Spinal cord (tissue), 10 donors: ENCODE data around the gene ANKS1B. TPM values are rescaled to one million over a fixed set of nuclear protein-coding genes. Genes with fewer than 3 reads are reported as not detected.
A peak's percentile ranks its signal among the peaks of the same experiment; 100 is the strongest.

Source experiments
- DNase-seq, 6 donors: peaks; one replicate each; pipeline versions ENCODE4 v3.0.0 to v3.0.0-alpha.2; 2013 to 2015; ENCODE audit warnings: low spot score in 6 of 6, low read depth in 4 of 6
- H3K27ac ChIP-seq: one replicate; pipeline ENCODE4 v1.5.1; 2013; ENCODE audit warnings: low read depth, low read length, control low read depth
- H3K27me3 ChIP-seq: one replicate; pipeline ENCODE4 v1.6.1; 2013; ENCODE audit warnings: low read length; ENCODE audit not compliant: control insufficient read depth, insufficient read depth
- H3K36me3 ChIP-seq: one replicate; pipeline ENCODE4 v1.6.1; 2013; ENCODE audit warnings: low read length; ENCODE audit not compliant: control insufficient read depth, insufficient read depth
- H3K4me1 ChIP-seq: one replicate; pipeline ENCODE4 v1.6.1; 2013; ENCODE audit warnings: low read length; ENCODE audit not compliant: control insufficient read depth, insufficient read depth
- H3K4me3 ChIP-seq: one replicate; pipeline ENCODE4 v1.5.1; 2013; ENCODE audit warnings: low read depth, low read length, control low read depth
- H3K9me3 ChIP-seq: one replicate; pipeline ENCODE4 v1.6.1; 2013; ENCODE audit warnings: low read length; ENCODE audit not compliant: control insufficient read depth, insufficient read depth
- WGBS: methylation state at CpG from one replicate; pipeline ENCODE4 v1.1.5; 2013; ENCODE audit warnings: missing lambda C conversion rate; ENCODE audit not compliant: insufficient coverage; 5-methylcytosine and 5-hydroxymethylcytosine counted together
- polyA plus RNA-seq, 2 donors: library from polyadenylated mRNA; unstranded; fragments of 120-200 nt; gene quantifications; one replicate each; pipeline ENCODE4 v1.2.1, GENCODE V29; 2013; ENCODE audit not compliant: insufficient read length in 2 of 2
- total RNA-seq, 2 donors: library from RNA; depleted of rRNA in 1 of 2; stranded (reverse); fragments of 120-200 nt in 1 of 2; fragments of >200 nt in 1 of 2; gene quantifications; one replicate each; pipeline versions ENCODE4 v1.2.3 to v1.2.4, GENCODE V29; 2013 to 2014
- donor health status: healthy.

Gene ANKS1B
- total and polyA plus RNA-seq, 4 donors: 89.5 to 131 (median 108) TPM

- DNase-seq: peak in 2 of 6 donors; percentile 64 to 78
- no peaks in the 10 kb centered on the region for H3K36me3 ChIP-seq
- H3K4me1 ChIP-seq: no peaks in the 10 kb centered on the region
- no peaks in the 10 kb centered on the region for H3K27me3 ChIP-seq
- no peaks in the 10 kb centered on the region for H3K9me3 ChIP-seq
- no peak overlapping the region for H3K27ac ChIP-seq
- WGBS: 38% methylated on average over 1 of the region's 3 CpGs
- no peak overlapping the region for H3K4me3 ChIP-seq
These were observed 862.2 kb downstream of the ANKS1B start for GRCh38 chr12:99122496-99122895.

GRCh38 chr12:99121546-99121945, 863.2 kb downstream of the ANKS1B start:
- WGBS: 27% methylated on average over 4 of the region's 4 CpGs
- no peak overlapping the region for H3K4me3 ChIP-seq
- no peaks in the 10 kb centered on the region for H3K9me3 ChIP-seq
- no peaks in the 10 kb centered on the region for H3K36me3 ChIP-seq
- DNase-seq: peak in 2 of 6 donors; percentile 47 to 68
- no peaks in the 10 kb centered on the region for H3K4me1 ChIP-seq
- no peak overlapping the region for H3K27ac ChIP-seq
- no peaks in the 10 kb centered on the region for H3K27me3 ChIP-seq

- Histone ChIP-seq H3K4me3 (no peak overlapping the region), H3K27me3 (no peaks in the 10 kb centered on the region), H3K9me3 (peaks cover 3% of the 10 kb centered on the region), H3K4me1 (no peaks in the 10 kb centered on the region), H3K36me3 (no peaks in the 10 kb centered on the region), H3K27ac (no peak overlapping the region)
- WGBS: 97% methylated on average over 6 of the region's 10 CpGs
- DNase-seq: no peak
These were observed 864.8 kb downstream of the ANKS1B start for GRCh38 chr12:99119943-99120342.

GRCh38 chr12:99119449-99119848, 865.3 kb downstream of the ANKS1B start:
- no peaks in the 10 kb centered on the region for H3K4me1 ChIP-seq
- H3K27ac ChIP-seq: no peak overlapping the region
- H3K4me3 ChIP-seq: no peak overlapping the region
- H3K9me3 ChIP-seq: peaks cover 3% of the 10 kb centered on the region
- DNase-seq: no peak
- H3K27me3 ChIP-seq: no peaks in the 10 kb centered on the region
- H3K36me3 ChIP-seq: no peaks in the 10 kb centered on the region

GRCh38 chr12:99111600-99111999, 873.1 kb downstream of the ANKS1B start:
- no peak overlapping the region for H3K4me3 ChIP-seq
- peaks cover 3% of the 10 kb centered on the region for H3K9me3 ChIP-seq
- H3K36me3 ChIP-seq: no peaks in the 10 kb centered on the region
- no CpG with 5 or more reads among the region's 5 CpGs for WGBS
- no peaks in the 10 kb centered on the region for H3K4me1 ChIP-seq
- no peaks in the 10 kb centered on the region for H3K27me3 ChIP-seq
- no peak overlapping the region for H3K27ac ChIP-seq
- peak in 5 of 6 donors; percentile 26 to 95 (median 42) for DNase-seq

GRCh38 chr12:99110868-99111267, 873.9 kb downstream of the ANKS1B start:
- H3K4me1 ChIP-seq: no peaks in the 10 kb centered on the region
- H3K27me3 ChIP-seq: no peaks in the 10 kb centered on the region
- DNase-seq: peak in 1 of 6 donors; percentile 67
- no peak overlapping the region for H3K4me3 ChIP-seq
- H3K9me3 ChIP-seq: peaks cover under 1% of the 10 kb centered on the region
- 32% methylated on average over 3 of the region's 3 CpGs for WGBS
- H3K36me3 ChIP-seq: no peaks in the 10 kb centered on the region
- no peak overlapping the region for H3K27ac ChIP-seq

- no CpG with 5 or more reads among the region's 2 CpGs for WGBS
- Histone ChIP-seq H3K4me3 (no peak overlapping the region), H3K4me1 (no peaks in the 10 kb centered on the region), H3K27ac (no peak overlapping the region), H3K36me3 (no peaks in the 10 kb centered on the region), H3K27me3 (no peaks in the 10 kb centered on the region), H3K9me3 (no peaks in the 10 kb centered on the region)
- DNase-seq: peak in 1 of 6 donors; percentile 81
These were observed 874.5 kb downstream of the ANKS1B start for GRCh38 chr12:99110212-99110611.

- no peak overlapping the region for H3K27ac ChIP-seq
These were observed 875.8 kb downstream of the ANKS1B start for GRCh38 chr12:99108924-99109323.

GRCh38 chr12:99099786-99100185, 885.0 kb downstream of the ANKS1B start:
- Histone ChIP-seq H3K36me3 (no peaks in the 10 kb centered on the region), H3K27me3 (no peaks in the 10 kb centered on the region), H3K27ac (no peak overlapping the region), H3K4me3 (no peak overlapping the region), H3K4me1 (no peaks in the 10 kb centered on the region), H3K9me3 (no peaks in the 10 kb centered on the region)
- peak in 1 of 6 donors; percentile 47 for DNase-seq
- WGBS: no CpG with 5 or more reads among the region's 2 CpGs

More at GRCh38 chr12:99108924-99109323, 875.8 kb downstream of the ANKS1B start:
- WGBS: 89% methylated on average over 2 of the region's 2 CpGs
- H3K4me1 ChIP-seq: no peaks in the 10 kb centered on the region
- no peaks in the 10 kb centered on the region for H3K9me3 ChIP-seq
- no peak for DNase-seq
- H3K36me3 ChIP-seq: no peaks in the 10 kb centered on the region
- H3K4me3 ChIP-seq: no peak overlapping the region
- no peaks in the 10 kb centered on the region for H3K27me3 ChIP-seq

- H3K4me3 ChIP-seq: no peak overlapping the region
- no peak overlapping the region for H3K27ac ChIP-seq
- no peaks in the 10 kb centered on the region for H3K36me3 ChIP-seq
- no CpG with 5 or more reads among the region's 2 CpGs for WGBS
- peak in 1 of 6 donors; percentile 46 for DNase-seq
- H3K27me3 ChIP-seq: no peaks in the 10 kb centered on the region
- no peaks in the 10 kb centered on the region for H3K4me1 ChIP-seq
- H3K9me3 ChIP-seq: no peaks in the 10 kb centered on the region
These were observed 887.6 kb downstream of the ANKS1B start for GRCh38 chr12:99097171-99097570.
